ENCODE measurements around the gene TBL1Y.

The TBL1Y gene

GRCh38 chrY:7085606-7086005 is 175.1 kb downstream of the TBL1Y start:
- Histone ChIP-seq H3K4me1 (ENCODE audit: control insufficient read depth, low read depth, low read length) (no peaks in the 10 kb centered on the region), H3K79me1 (ENCODE audit: low read length) (no peaks in the 10 kb centered on the region), H2BK5ac (ENCODE audit: low read length) (no peak overlapping the region), H3K4me3 (ENCODE audit: low read length) (no peak overlapping the region), H3K9ac (ENCODE audit: low read length) (no peak overlapping the region), H4K5ac (ENCODE audit: low read length) (no peak overlapping the region), H3K18ac (ENCODE audit: low read length) (no peak overlapping the region), H2BK120ac (ENCODE audit: low read depth, low read length) (no peak overlapping the region), H3K27me3 (ENCODE audit: insufficient read depth, low read length, poor library complexity) (no peaks in the 10 kb centered on the region), H3K36me3 (ENCODE audit: control insufficient read depth, insufficient read depth, low read length) (no peaks in the 10 kb centered on the region), H3K4me2 (ENCODE audit: low read length) (no peak overlapping the region), H3K27ac (ENCODE audit: low read depth, low read length) (no peak overlapping the region), H3K79me2 (ENCODE audit: control insufficient read depth, insufficient read depth, low read length) (no peaks in the 10 kb centered on the region), H2BK15ac (replicated peaks; ENCODE audit: low read depth) (no peak overlapping the region), H3K56ac (ENCODE audit: low read length) (no peak overlapping the region), H3K23ac (ENCODE audit: low read length) (no peak overlapping the region), H4K8ac (ENCODE audit: low read depth, low read length) (no peak overlapping the region), H3K4ac (ENCODE audit: low read depth, low read length) (no peak overlapping the region), H2AK5ac (ENCODE audit: low read length) (no peak overlapping the region)
- no CpG with 5 or more reads among the region's 10 CpGs for WGBS (ENCODE audit: extremely low coverage, insufficient coverage, low lambda C conversion rate)
- DNase-seq: peak; percentile 69

DNA sequence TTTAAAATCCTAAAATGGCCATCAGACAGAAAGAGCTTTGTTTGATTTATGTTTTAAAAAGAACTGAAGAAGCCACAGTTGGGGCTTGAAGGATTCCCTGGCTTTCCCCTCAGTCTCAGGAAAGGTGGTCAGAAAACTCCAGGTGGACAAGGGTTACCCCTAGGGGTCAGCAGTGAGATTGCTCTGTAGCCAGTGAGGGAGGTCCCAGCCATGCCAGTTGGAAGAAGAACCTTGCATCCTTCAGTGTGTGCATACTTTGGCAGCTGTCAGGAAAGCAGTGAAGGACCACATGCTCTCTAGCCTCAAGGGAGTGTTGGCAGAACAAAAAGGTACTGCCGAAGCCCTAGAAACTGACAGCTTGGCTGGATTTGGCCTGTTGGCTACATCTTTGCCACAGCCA is 182.3 kb downstream of the TBL1Y start:
- Histone ChIP-seq H3K4ac (ENCODE audit: low read depth, low read length) (no peak overlapping the region), H3K27ac (ENCODE audit: low read depth, low read length) (no peak overlapping the region), H4K5ac (ENCODE audit: low read length) (no peak overlapping the region), H2AK5ac (ENCODE audit: low read length) (no peak overlapping the region), H3K79me2 (ENCODE audit: control insufficient read depth, insufficient read depth, low read length) (no peaks in the 10 kb centered on the region), H3K9ac (ENCODE audit: low read length) (no peak overlapping the region), H3K36me3 (ENCODE audit: control insufficient read depth, insufficient read depth, low read length) (no peaks in the 10 kb centered on the region), H3K18ac (ENCODE audit: low read length) (no peak overlapping the region), H2BK120ac (ENCODE audit: low read depth, low read length) (no peak overlapping the region), H2BK5ac (ENCODE audit: low read length) (no peak overlapping the region), H3K4me1 (ENCODE audit: control insufficient read depth, low read depth, low read length) (no peaks in the 10 kb centered on the region), H3K56ac (ENCODE audit: low read length) (no peak overlapping the region), H3K79me1 (ENCODE audit: low read length) (no peaks in the 10 kb centered on the region), H3K27me3 (ENCODE audit: insufficient read depth, low read length, poor library complexity) (no peaks in the 10 kb centered on the region), H3K4me2 (ENCODE audit: low read length) (no peak overlapping the region), H3K23ac (ENCODE audit: low read length) (no peak overlapping the region), H3K4me3 (ENCODE audit: low read length) (no peak overlapping the region), H4K8ac (ENCODE audit: low read depth, low read length) (no peak overlapping the region), H2BK15ac (replicated peaks; ENCODE audit: low read depth) (no peak overlapping the region)
- WGBS (ENCODE audit: extremely low coverage, insufficient coverage, low lambda C conversion rate): no CpG with 5 or more reads among the region's 1 CpG
- DNase-seq: peak; percentile 60

DNA sequence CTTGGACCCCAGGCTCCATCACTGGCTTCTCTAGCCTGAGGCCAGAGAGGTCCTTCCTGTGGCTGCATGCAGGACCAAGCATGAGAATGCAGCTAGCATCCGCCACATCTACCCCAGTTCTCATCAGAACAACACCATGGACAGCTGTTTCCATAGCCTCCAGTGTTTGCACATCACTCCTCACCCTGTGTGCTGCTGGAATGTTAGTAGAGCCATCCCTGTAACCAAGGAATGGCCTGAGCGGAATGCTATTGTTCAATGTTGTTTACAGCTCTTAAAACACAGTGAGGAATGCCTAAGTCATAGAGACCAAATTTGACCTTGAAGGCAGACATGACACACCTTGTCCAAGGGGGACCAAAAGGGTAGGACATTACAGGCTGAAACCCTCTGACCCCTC is 183.9 kb downstream of the TBL1Y start:
- Histone ChIP-seq H3K36me3 (ENCODE audit: control insufficient read depth, insufficient read depth, low read length) (no peaks in the 10 kb centered on the region), H3K27me3 (ENCODE audit: insufficient read depth, low read length, poor library complexity) (no peaks in the 10 kb centered on the region), H3K4me2 (ENCODE audit: low read length) (no peak overlapping the region), H2BK15ac (replicated peaks; ENCODE audit: low read depth) (no peak overlapping the region), H2AK5ac (ENCODE audit: low read length) (no peak overlapping the region), H3K56ac (ENCODE audit: low read length) (no peak overlapping the region), H3K4me3 (ENCODE audit: low read length) (no peak overlapping the region), H3K18ac (ENCODE audit: low read length) (no peak overlapping the region), H4K8ac (ENCODE audit: low read depth, low read length) (no peak overlapping the region), H3K79me1 (ENCODE audit: low read length) (no peaks in the 10 kb centered on the region), H2BK5ac (ENCODE audit: low read length) (no peak overlapping the region), H2BK120ac (ENCODE audit: low read depth, low read length) (no peak overlapping the region), H3K27ac (ENCODE audit: low read depth, low read length) (no peak overlapping the region), H4K5ac (ENCODE audit: low read length) (no peak overlapping the region), H3K9ac (ENCODE audit: low read length) (no peak overlapping the region), H3K4me1 (ENCODE audit: control insufficient read depth, low read depth, low read length) (no peaks in the 10 kb centered on the region), H3K79me2 (ENCODE audit: control insufficient read depth, insufficient read depth, low read length) (no peaks in the 10 kb centered on the region), H3K23ac (ENCODE audit: low read length) (no peak overlapping the region), H3K4ac (ENCODE audit: low read depth, low read length) (no peak overlapping the region)
- DNase-seq: peak; percentile 70
- WGBS (ENCODE audit: extremely low coverage, insufficient coverage, low lambda C conversion rate): no CpG with 5 or more reads among the region's 2 CpGs

DNA sequence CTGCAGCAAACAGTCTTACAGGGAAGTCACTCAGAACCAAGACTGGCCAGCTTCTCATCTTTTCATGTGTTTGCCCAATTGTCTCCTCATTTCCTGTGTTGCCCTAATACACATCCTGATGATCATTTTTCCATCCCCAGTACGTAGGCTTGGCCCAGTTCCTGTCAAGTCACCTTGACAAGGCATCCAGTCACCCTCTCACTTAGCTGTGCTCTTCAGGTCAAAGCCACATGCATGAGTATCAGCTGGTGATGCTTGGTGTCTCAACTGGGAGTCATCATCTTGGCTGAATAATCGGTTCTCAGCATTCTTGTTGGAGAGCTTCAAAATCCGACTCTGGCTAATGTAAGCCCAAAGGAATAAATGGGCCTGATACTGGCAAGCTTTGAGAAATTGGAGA is 186.5 kb downstream of the TBL1Y start:
- H2BK15ac ChIP-seq (replicated peaks; ENCODE audit: low read depth): no peak overlapping the region
- no peak overlapping the region for H3K27ac ChIP-seq (ENCODE audit: low read depth, low read length)
- no peaks in the 10 kb centered on the region for H3K27me3 ChIP-seq (ENCODE audit: insufficient read depth, low read length, poor library complexity)
- no peak for DNase-seq
- H3K9ac ChIP-seq (ENCODE audit: low read length): no peak overlapping the region
- H3K56ac ChIP-seq (ENCODE audit: low read length): no peak overlapping the region
- no peak overlapping the region for H2BK5ac ChIP-seq (ENCODE audit: low read length)
- H3K4ac ChIP-seq (ENCODE audit: low read depth, low read length): no peak overlapping the region
- no peak overlapping the region for H3K23ac ChIP-seq (ENCODE audit: low read length)
- H3K18ac ChIP-seq (ENCODE audit: low read length): no peak overlapping the region
- no peaks in the 10 kb centered on the region for H3K79me1 ChIP-seq (ENCODE audit: low read length)
- H2AK5ac ChIP-seq (ENCODE audit: low read length): no peak overlapping the region
- H3K4me1 ChIP-seq (ENCODE audit: control insufficient read depth, low read depth, low read length): no peaks in the 10 kb centered on the region
- no peak overlapping the region for H4K5ac ChIP-seq (ENCODE audit: low read length)
- H4K8ac ChIP-seq (ENCODE audit: low read depth, low read length): no peak overlapping the region
- no peaks in the 10 kb centered on the region for H3K79me2 ChIP-seq (ENCODE audit: control insufficient read depth, insufficient read depth, low read length)
- no CpG with 5 or more reads among the region's 3 CpGs for WGBS (ENCODE audit: extremely low coverage, insufficient coverage, low lambda C conversion rate)
- no peak overlapping the region for H2BK120ac ChIP-seq (ENCODE audit: low read depth, low read length)
- no peaks in the 10 kb centered on the region for H3K36me3 ChIP-seq (ENCODE audit: control insufficient read depth, insufficient read depth, low read length)
- H3K4me2 ChIP-seq (ENCODE audit: low read length): no peak overlapping the region
- H3K4me3 ChIP-seq (ENCODE audit: low read length): no peak overlapping the region

DNA sequence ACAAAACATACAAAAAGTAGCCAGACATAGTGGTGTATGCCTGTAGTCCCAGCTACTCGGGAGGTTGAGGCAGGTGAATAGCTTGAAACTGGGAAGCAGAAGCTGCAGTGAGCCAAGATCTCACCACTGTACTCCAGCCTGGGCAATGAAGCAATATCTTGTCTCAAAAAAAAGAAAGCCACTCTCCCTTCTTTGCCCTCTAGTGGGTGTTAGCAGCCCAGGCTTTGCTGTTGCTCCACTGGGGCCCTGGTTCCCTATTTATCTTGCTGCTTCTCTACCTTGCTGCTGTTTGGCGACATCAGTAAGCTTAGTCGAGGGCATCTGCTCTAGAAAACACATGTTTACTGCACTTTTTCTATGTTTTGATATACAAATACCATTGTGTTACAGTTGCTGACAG is 189.2 kb downstream of the TBL1Y start:
- H2BK15ac ChIP-seq (replicated peaks; ENCODE audit: low read depth): no peak overlapping the region
- no peak overlapping the region for H4K8ac ChIP-seq (ENCODE audit: low read depth, low read length)
- no peak overlapping the region for H2BK5ac ChIP-seq (ENCODE audit: low read length)
- no peak overlapping the region for H3K4ac ChIP-seq (ENCODE audit: low read depth, low read length)
- no peak overlapping the region for H3K4me2 ChIP-seq (ENCODE audit: low read length)
- H3K18ac ChIP-seq (ENCODE audit: low read length): no peak overlapping the region
- no peaks in the 10 kb centered on the region for H3K79me1 ChIP-seq (ENCODE audit: low read length)
- H3K4me3 ChIP-seq (ENCODE audit: low read length): no peak overlapping the region
- H2AK5ac ChIP-seq (ENCODE audit: low read length): no peak overlapping the region
- no CpG with 5 or more reads among the region's 3 CpGs for WGBS (ENCODE audit: extremely low coverage, insufficient coverage, low lambda C conversion rate)
- H3K27me3 ChIP-seq (ENCODE audit: insufficient read depth, low read length, poor library complexity): no peaks in the 10 kb centered on the region
- no peak overlapping the region for H3K56ac ChIP-seq (ENCODE audit: low read length)
- H3K4me1 ChIP-seq (ENCODE audit: control insufficient read depth, low read depth, low read length): no peaks in the 10 kb centered on the region
- H3K9ac ChIP-seq (ENCODE audit: low read length): no peak overlapping the region
- no peaks in the 10 kb centered on the region for H3K79me2 ChIP-seq (ENCODE audit: control insufficient read depth, insufficient read depth, low read length)
- no peak overlapping the region for H4K5ac ChIP-seq (ENCODE audit: low read length)
- H3K36me3 ChIP-seq (ENCODE audit: control insufficient read depth, insufficient read depth, low read length): no peaks in the 10 kb centered on the region
- peak; percentile 43 for DNase-seq
- H2BK120ac ChIP-seq (ENCODE audit: low read depth, low read length): no peak overlapping the region
- H3K27ac ChIP-seq (ENCODE audit: low read depth, low read length): no peak overlapping the region
- no peak overlapping the region for H3K23ac ChIP-seq (ENCODE audit: low read length)

- no peak overlapping the region for H3K18ac ChIP-seq (ENCODE audit: low read length)
Observed at GRCh38 chrY:7102680-7103079, 192.2 kb downstream of the TBL1Y start.

More at GRCh38 chrY:7102680-7103079, 192.2 kb downstream of the TBL1Y start:
- Histone ChIP-seq H3K4me3 (ENCODE audit: low read length) (no peak overlapping the region), H3K36me3 (ENCODE audit: control insufficient read depth, insufficient read depth, low read length) (no peaks in the 10 kb centered on the region), H3K56ac (ENCODE audit: low read length) (no peak overlapping the region), H3K4ac (ENCODE audit: low read depth, low read length) (no peak overlapping the region), H3K79me2 (ENCODE audit: control insufficient read depth, insufficient read depth, low read length) (no peaks in the 10 kb centered on the region), H3K23ac (ENCODE audit: low read length) (no peak overlapping the region), H3K4me1 (ENCODE audit: control insufficient read depth, low read depth, low read length) (no peaks in the 10 kb centered on the region), H2BK15ac (replicated peaks; ENCODE audit: low read depth) (no peak overlapping the region), H3K9ac (ENCODE audit: low read length) (no peak overlapping the region), H3K27ac (ENCODE audit: low read depth, low read length) (no peak overlapping the region), H2BK5ac (ENCODE audit: low read length) (no peak overlapping the region), H3K27me3 (ENCODE audit: insufficient read depth, low read length, poor library complexity) (no peaks in the 10 kb centered on the region), H2BK120ac (ENCODE audit: low read depth, low read length) (no peak overlapping the region), H3K79me1 (ENCODE audit: low read length) (no peaks in the 10 kb centered on the region), H4K5ac (ENCODE audit: low read length) (no peak overlapping the region), H3K4me2 (ENCODE audit: low read length) (no peak overlapping the region), H4K8ac (ENCODE audit: low read depth, low read length) (no peak overlapping the region), H2AK5ac (ENCODE audit: low read length) (no peak overlapping the region)
- DNase-seq: no peak
- no CpG with 5 or more reads among the region's 1 CpG for WGBS (ENCODE audit: extremely low coverage, insufficient coverage, low lambda C conversion rate)
